HepG2 (cell line): ENCODE measurements around the gene SMOC1. TPM values are rescaled to one million over a fixed set of nuclear protein-coding genes. Genes with fewer than 3 reads are reported as not detected.

Experiments used
- ATAC-seq: fragments of 200-7000 bp; cut with Tn5 transposase; 3 replicates; pipeline ENCODE4 v1.9.1; 2020; ENCODE audit warnings: mild to moderate bottlenecking, moderate library complexity
- BruUV-seq: library from RNA; stranded (reverse); fragments of 400-500 nt; replicated peaks from 2 replicates; lab custom pipeline; 2021; lab: Mats Ljungman, UMichigan
- CTCF ChIA-PET: fragments of 300-600 bp; formaldehyde crosslinking; extraction: SDS; loops from one replicate; lab custom pipeline; 2021; ENCODE audit warnings: low total read pairs, inconsistent platforms, low intra/inter-chr PET ratio; lab: Yijun Ruan, JAX
- POLR2A ChIA-PET: fragments of 350-600 bp; sonication (Branson Sonifier 250); formaldehyde crosslinking; loops from one replicate; lab custom pipeline; 2020; ENCODE audit warnings: antibody characterized with exemption, inconsistent platforms; lab: Yijun Ruan, JAX
- DNase-seq: peaks from one replicate; pipeline ENCODE4 v3.0.0-alpha.2; 2015; ENCODE audit warnings: low spot score
- FAIRE-seq: peaks from 3 replicates; lab custom pipeline; 2011; peaks lifted over from hg19 to GRCh38; lab: Jason Lieb, UNC
- H2AFZ ChIP-seq: one replicate; pipeline ENCODE4 v1.6.1; 2011; ENCODE audit warnings: low read length, inconsistent platforms
- H3K27ac ChIP-seq: fragments of 300-600 bp; 3 replicates; pipeline ENCODE4 v1.8.0; 2011; ENCODE audit warnings: mixed run types, mild to moderate bottlenecking, mixed read lengths, low read length, inconsistent platforms; ENCODE audit not compliant: insufficient read depth; ENCODE audit errors: extremely low read length
- H3K27me3 ChIP-seq, 2 experiments: fragments of 200-600 bp in 1 of 2; 2 replicates in 1 of 2; 3 replicates in 1 of 2; pipeline versions ENCODE4 v1.6.0 to v1.8.0; 2011; ENCODE audit warnings: low read length in 2 of 2, mild to moderate bottlenecking in 2 of 2, moderate library complexity in 2 of 2, inconsistent platforms in 1 of 2; ENCODE audit not compliant: insufficient read depth in 2 of 2, control insufficient read depth in 1 of 2
- H3K36me3 ChIP-seq, 2 experiments: fragments of 200-600 bp in 1 of 2; replicated peaks in 1 of 2; 2 replicates in 1 of 2; 3 replicates in 1 of 2; pipeline versions ENCODE4 v1.5.1 to v1.8.0; 2011; ENCODE audit warnings: low read length in 2 of 2, inconsistent platforms in 1 of 2; ENCODE audit not compliant: insufficient read depth in 2 of 2, control insufficient read depth in 1 of 2
- H3K4me1 ChIP-seq: 2 replicates; pipeline ENCODE4 v1.5.1; 2012; ENCODE audit warnings: low read length, inconsistent platforms; ENCODE audit not compliant: insufficient read depth
- H3K4me2 ChIP-seq: 2 replicates; pipeline ENCODE4 v1.6.0; 2011; ENCODE audit warnings: low read depth, low read length, inconsistent platforms
- H3K4me3 ChIP-seq, 3 experiments: fragments of 200-600 bp in 1 of 3; sonication (generic), shearing (Covaris generic) in 1 of 3; replicated peaks in 1 of 3; 2 replicates each; pipeline ENCODE4 v1.5.1; 2011 to 2016; ENCODE audit warnings: low read length in 3 of 3, inconsistent platforms in 2 of 3, low read depth in 2 of 3, mild to moderate bottlenecking in 2 of 3, control low read depth in 1 of 3, mixed read lengths in 1 of 3; ENCODE audit not compliant: insufficient read depth in 1 of 3
- H3K79me2 ChIP-seq: one replicate; pipeline ENCODE4 v1.6.1; 2011; ENCODE audit warnings: low read length, inconsistent platforms; ENCODE audit not compliant: insufficient read depth
- H3K9ac ChIP-seq: 2 replicates; pipeline ENCODE4 v1.6.0; 2011; ENCODE audit warnings: mild to moderate bottlenecking, low read depth, low read length, inconsistent platforms; ENCODE audit not compliant: insufficient read depth
- H3K9me3 ChIP-seq: 2 replicates; pipeline ENCODE4 v1.5.1; 2012; ENCODE audit warnings: mild to moderate bottlenecking, low read length
- H4K20me1 ChIP-seq: 2 replicates; pipeline ENCODE4 v1.6.0; 2011; ENCODE audit warnings: inconsistent platforms, mild to moderate bottlenecking, low read length, moderate library complexity; ENCODE audit not compliant: insufficient read depth
- GATAD1 ChIP-seq: IDR thresholded peaks from 2 replicates; pipeline ENCODE4 v1.6.1; 2016; ENCODE audit warnings: missing genetic modification reagents, missing compliant biosample characterization
- GLI4 ChIP-seq: sonication (generic); formaldehyde crosslinking; IDR thresholded peaks from 2 replicates; pipeline ENCODE4 v1.5.1; 2020; ENCODE audit warnings: missing genetic modification reagents, mild to moderate bottlenecking, moderate library complexity, borderline replicate concordance
- GZF1 ChIP-seq: sonication (generic); formaldehyde crosslinking; IDR thresholded peaks from 2 replicates; pipeline ENCODE4 v1.5.1; 2020; ENCODE audit warnings: mild to moderate bottlenecking, missing genetic modification reagents
- HES4 ChIP-seq: sonication (generic); formaldehyde crosslinking; IDR thresholded peaks from 2 replicates; pipeline ENCODE4 v1.9.0; 2021; ENCODE audit warnings: mild to moderate bottlenecking, missing genetic modification reagents, borderline replicate concordance
- HHEX ChIP-seq: IDR thresholded peaks from 2 replicates; pipeline ENCODE4 v1.6.1; 2016; ENCODE audit warnings: control low read depth
- HOXD1 ChIP-seq: sonication (generic); formaldehyde crosslinking; IDR thresholded peaks from 2 replicates; pipeline ENCODE4 v1.5.0; 2020; ENCODE audit warnings: missing genetic modification reagents
- KAT7 ChIP-seq: IDR thresholded peaks from 2 replicates; pipeline ENCODE4 v1.6.1; 2018; ENCODE audit warnings: borderline replicate concordance, missing compliant biosample characterization
- PITX1 ChIP-seq: sonication (generic); formaldehyde crosslinking; IDR thresholded peaks from 2 replicates; pipeline ENCODE4 v1.5.1; 2020; ENCODE audit warnings: mild to moderate bottlenecking, missing genetic modification reagents
- SMAD1 ChIP-seq: sonication (generic); formaldehyde crosslinking; IDR thresholded peaks from 2 replicates; pipeline ENCODE4 v1.4.0; 2020; ENCODE audit warnings: missing genetic modification reagents, low read depth, mild to moderate bottlenecking, borderline replicate concordance
- SMAD9 ChIP-seq: sonication (generic); formaldehyde crosslinking; IDR thresholded peaks from 2 replicates; pipeline ENCODE4 v1.5.1; 2020; ENCODE audit warnings: mild to moderate bottlenecking, missing genetic modification reagents
- ZNF101 ChIP-seq: sonication (generic); formaldehyde crosslinking; IDR thresholded peaks from 2 replicates; pipeline ENCODE4 v1.4.0; 2020; ENCODE audit warnings: mild to moderate bottlenecking, low read depth, missing genetic modification reagents, borderline replicate concordance
- ZNF720 ChIP-seq: sonication (generic); formaldehyde crosslinking; IDR thresholded peaks from 2 replicates; pipeline ENCODE4 v1.4.0; 2020; ENCODE audit warnings: missing genetic modification reagents
- ZNF773 ChIP-seq: sonication (generic); formaldehyde crosslinking; IDR thresholded peaks from 2 replicates; pipeline ENCODE4 v1.4.0; 2020; ENCODE audit warnings: missing genetic modification reagents, borderline replicate concordance
- WGBS: methylation state at CpG from one replicate; pipeline ENCODE4 v1.1.6; 2017; ENCODE audit warnings: low lambda C conversion rate; 5-methylcytosine and 5-hydroxymethylcytosine counted together
- in situ Hi-C: cut with HindIII; loops from 2 replicates; pipeline ENCODE4 v1.10.0; 2017; ENCODE audit warnings: low pct_unique_long_range_greater_than_20kb; ENCODE audit not compliant: extremely low pct_ligation_motif_present
- intact Hi-C: fragments of 100-400 bp; cut with micrococcal nuclease; formaldehyde crosslinking; loops from one replicate; pipeline ENCODE4 v1.10.0; 2022; ENCODE audit not compliant: unreplicated experiment
- polyA plus RNA-seq, 8 experiments: library from polyadenylated mRNA; depleted of rRNA in 3 of 8; stranded (reverse) in 7 of 8; unstranded in 1 of 8; fragments of >200 nt; fragmentation: Illumina TruSeq in 4 of 8; extraction: Trizol in 4 of 8; gene quantifications; 2 replicates each; pipeline versions ENCODE4 v1.2.1 to v1.2.3, GENCODE V29; 2011 to 2016; ENCODE audit warnings: low read depth in 4 of 8, missing spikeins in 1 of 8, mixed read lengths in 1 of 8; ENCODE audit not compliant: insufficient read depth in 1 of 8
- total RNA-seq, 5 experiments: library from RNA; depleted of rRNA; stranded (reverse); fragments of >200 nt; fragmentation: Illumina TruSeq; extraction: Trizol; gene quantifications; 2 replicates each; pipeline ENCODE4 v1.2.3, GENCODE V29; 2016; ENCODE audit warnings: low read depth in 1 of 5
- TF ChIP-seq, protein P1 (sequence below): sonication (generic); formaldehyde crosslinking; IDR thresholded peaks from 2 replicates; pipeline ENCODE4 v1.5.0; 2020; ENCODE audit warnings: missing genetic modification reagents
- TF ChIP-seq, protein P2 (sequence below): sonication (generic); formaldehyde crosslinking; IDR thresholded peaks from 2 replicates; pipeline ENCODE4 v1.9.0; 2021; ENCODE audit warnings: missing genetic modification reagents, borderline replicate concordance
- TF ChIP-seq, protein P3 (sequence below): sonication (generic); formaldehyde crosslinking; IDR thresholded peaks from 2 replicates; pipeline ENCODE4 v1.4.0; 2020; ENCODE audit warnings: mild to moderate bottlenecking, missing genetic modification reagents, borderline replicate concordance

Gene SMOC1
- total and polyA plus RNA-seq, 2 of the 13 experiments (the other 11 are each of a cell fraction or from before 2014, with no cell fraction given), result 17.8 to 35.6 TPM

DNA sequence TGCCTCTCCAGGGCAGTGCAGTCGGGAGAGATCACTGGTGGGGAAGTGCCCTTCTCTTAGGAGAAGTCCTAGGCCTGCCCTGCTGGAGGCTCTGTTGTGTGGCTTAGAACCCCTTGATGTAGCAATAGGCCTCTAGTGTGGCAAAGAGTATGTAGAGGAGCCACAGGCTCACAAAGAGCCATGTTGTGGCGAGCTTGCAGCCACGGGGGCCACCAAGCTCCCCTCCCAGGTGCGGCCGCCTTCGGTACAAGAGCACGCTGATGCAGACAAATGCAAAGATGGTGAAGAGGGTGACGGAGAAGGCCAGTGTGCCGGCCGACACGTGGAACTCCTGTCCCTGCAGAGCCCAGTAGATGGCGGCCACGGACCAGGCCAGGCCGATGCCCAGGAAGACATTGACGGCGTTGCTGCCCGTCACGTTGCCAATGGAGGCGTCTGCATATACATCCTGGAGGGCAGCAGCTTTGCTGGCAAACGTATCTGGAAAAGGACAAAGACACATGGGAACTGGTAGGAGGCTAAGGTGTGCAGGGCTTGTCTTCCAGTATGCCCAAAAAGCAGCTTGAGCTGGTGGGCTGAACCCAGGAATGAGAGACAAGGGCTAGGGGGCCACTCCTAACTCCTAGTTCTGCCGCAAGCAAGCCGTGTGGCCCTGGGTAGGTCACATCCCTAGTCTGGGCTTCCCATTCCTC is 166.8 kb downstream of the SMOC1 start:
- ChIA-PET CTCF (interaction anchor here (1.3 to 4.1 kb wide), 3 partner anchors 28 to 272 kb away, joined by 4 to 75 read pairs (median 8); no protein-coding TSS in a partner anchor), POLR2A (interaction anchor here (1.4 to 4.4 kb wide), 4 partner anchors 10 to 209 kb away, joined by 3 to 44 read pairs (median 12); no protein-coding TSS in a partner anchor)
- Histone ChIP-seq H2AFZ (peak overlapping the region; percentile 34), H3K9me3 (no peaks in the 10 kb centered on the region), H3K4me2 (peak overlapping the region; percentile 70), H3K27me3 (no peaks in the 10 kb centered on the region), H3K36me3 (no peaks in the 10 kb centered on the region), H3K4me1 (peaks cover 61% of the 10 kb centered on the region), H3K27ac (peak overlapping the region; percentile 71), H3K4me3 (peak overlapping the region in 2 of 3 experiments; percentile 15 to 61; a peak in 3 of 6 replicates), H3K79me2 (no peaks in the 10 kb centered on the region), H3K9ac (peak overlapping the region; percentile 26), H4K20me1 (no peaks in the 10 kb centered on the region)
- DNase-seq, result peak; percentile 73
- BruUV-seq, result no TSS peak
- intact Hi-C loops, result loop anchor here (1.0 to 5.0 kb wide), 2 partner anchors 28 to 211 kb away; no protein-coding TSS in a partner anchor
- peak; percentile 37 for FAIRE-seq
- peak; percentile 91 for ATAC-seq
- WGBS, result 14% methylated on average over 10 of the region's 22 CpGs
- in situ Hi-C loops, result loop anchor here (5.0 kb wide), 1 partner anchor 271 kb away; no protein-coding TSS in a partner anchor
- TF ChIP-seq, protein P1, sequence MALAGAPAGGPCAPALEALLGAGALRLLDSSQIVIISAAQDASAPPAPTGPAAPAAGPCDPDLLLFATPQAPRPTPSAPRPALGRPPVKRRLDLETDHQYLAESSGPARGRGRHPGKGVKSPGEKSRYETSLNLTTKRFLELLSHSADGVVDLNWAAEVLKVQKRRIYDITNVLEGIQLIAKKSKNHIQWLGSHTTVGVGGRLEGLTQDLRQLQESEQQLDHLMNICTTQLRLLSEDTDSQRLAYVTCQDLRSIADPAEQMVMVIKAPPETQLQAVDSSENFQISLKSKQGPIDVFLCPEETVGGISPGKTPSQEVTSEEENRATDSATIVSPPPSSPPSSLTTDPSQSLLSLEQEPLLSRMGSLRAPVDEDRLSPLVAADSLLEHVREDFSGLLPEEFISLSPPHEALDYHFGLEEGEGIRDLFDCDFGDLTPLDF (CRISPR knock-in tag), result no peak
- TF ChIP-seq ZNF773 (CRISPR knock-in tag) (no peak), GATAD1 (CRISPR knock-in tag) (peak; percentile 61), ZNF101 (CRISPR knock-in tag) (0 out of 2 replicates have a peak, but pooled peaks have one; percentile 23), ZNF720 (no peak), KAT7 (0 out of 2 replicates have a peak, but pooled peaks have one; percentile 35), HES4 (CRISPR knock-in tag) (0 out of 2 replicates have a peak, but pooled peaks have one; percentile 55), SMAD1 (CRISPR knock-in tag) (no peak; the same call in 1 of the 2 replicates), HOXD1 (CRISPR knock-in tag) (no peak), HHEX (no peak), SMAD9 (CRISPR knock-in tag) (no peak), GZF1 (CRISPR knock-in tag) (no peak), PITX1 (no peak), GLI4 (CRISPR knock-in tag) (no peak)
- TF ChIP-seq, protein P2, sequence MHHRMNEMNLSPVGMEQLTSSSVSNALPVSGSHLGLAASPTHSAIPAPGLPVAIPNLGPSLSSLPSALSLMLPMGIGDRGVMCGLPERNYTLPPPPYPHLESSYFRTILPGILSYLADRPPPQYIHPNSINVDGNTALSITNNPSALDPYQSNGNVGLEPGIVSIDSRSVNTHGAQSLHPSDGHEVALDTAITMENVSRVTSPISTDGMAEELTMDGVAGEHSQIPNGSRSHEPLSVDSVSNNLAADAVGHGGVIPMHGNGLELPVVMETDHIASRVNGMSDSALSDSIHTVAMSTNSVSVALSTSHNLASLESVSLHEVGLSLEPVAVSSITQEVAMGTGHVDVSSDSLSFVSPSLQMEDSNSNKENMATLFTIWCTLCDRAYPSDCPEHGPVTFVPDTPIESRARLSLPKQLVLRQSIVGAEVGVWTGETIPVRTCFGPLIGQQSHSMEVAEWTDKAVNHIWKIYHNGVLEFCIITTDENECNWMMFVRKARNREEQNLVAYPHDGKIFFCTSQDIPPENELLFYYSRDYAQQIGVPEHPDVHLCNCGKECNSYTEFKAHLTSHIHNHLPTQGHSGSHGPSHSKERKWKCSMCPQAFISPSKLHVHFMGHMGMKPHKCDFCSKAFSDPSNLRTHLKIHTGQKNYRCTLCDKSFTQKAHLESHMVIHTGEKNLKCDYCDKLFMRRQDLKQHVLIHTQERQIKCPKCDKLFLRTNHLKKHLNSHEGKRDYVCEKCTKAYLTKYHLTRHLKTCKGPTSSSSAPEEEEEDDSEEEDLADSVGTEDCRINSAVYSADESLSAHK, result no peak
- TF ChIP-seq, protein P3, sequence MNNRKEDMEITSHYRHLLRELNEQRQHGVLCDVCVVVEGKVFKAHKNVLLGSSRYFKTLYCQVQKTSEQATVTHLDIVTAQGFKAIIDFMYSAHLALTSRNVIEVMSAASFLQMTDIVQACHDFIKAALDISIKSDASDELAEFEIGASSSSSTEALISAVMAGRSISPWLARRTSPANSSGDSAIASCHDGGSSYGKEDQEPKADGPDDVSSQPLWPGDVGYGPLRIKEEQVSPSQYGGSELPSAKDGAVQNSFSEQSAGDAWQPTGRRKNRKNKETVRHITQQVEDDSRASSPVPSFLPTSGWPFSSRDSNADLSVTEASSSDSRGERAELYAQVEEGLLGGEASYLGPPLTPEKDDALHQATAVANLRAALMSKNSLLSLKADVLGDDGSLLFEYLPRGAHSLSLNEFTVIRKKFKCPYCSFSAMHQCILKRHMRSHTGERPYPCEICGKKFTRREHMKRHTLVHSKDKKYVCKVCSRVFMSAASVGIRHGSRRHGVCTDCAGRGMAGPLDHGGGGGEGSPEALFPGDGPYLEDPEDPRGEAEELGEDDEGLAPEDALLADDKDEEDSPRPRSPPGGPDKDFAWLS (CRISPR knock-in tag), result peak; percentile 87; the same call in 1 of the 2 replicates
